NB4 (cell line): ENCODE data around the gene COMMD1.

Source experiments
- DNase-seq: peaks from one replicate; pipeline ENCODE4 v3.0.0; 2010; ENCODE audit warnings: low read depth
- H3K4me3 ChIP-seq: one replicate; pipeline ENCODE4 v1.5.1; 2011; ENCODE audit warnings: mild to moderate bottlenecking, low read depth, low read length, moderate library complexity
- CTCF ChIP-seq: IDR thresholded peaks from one replicate; pipeline ENCODE4 v1.5.1; 2012; ENCODE audit warnings: low read depth, low read length
- MAX ChIP-seq: IDR thresholded peaks from 2 replicates; pipeline ENCODE4 v1.6.1; 2011; ENCODE audit warnings: low read depth, low read length
- MYC ChIP-seq: IDR thresholded peaks from 2 replicates; pipeline ENCODE4 v1.6.1; 2011; ENCODE audit warnings: low read depth, low read length
- POLR2A ChIP-seq: IDR thresholded peaks from 2 replicates; pipeline ENCODE4 v1.6.1; 2011; ENCODE audit warnings: mild to moderate bottlenecking; ENCODE audit not compliant: insufficient read length; ENCODE audit errors: extremely low read depth

COMMD1 gene

GRCh38 chr2:61937098-61937497 lies 31.6 kb downstream of the COMMD1 start:
- no peak overlapping the region for H3K4me3 ChIP-seq
- no peak for DNase-seq
- TF ChIP-seq MYC (no peak), POLR2A (no peak), MAX (no peak), CTCF (no peak)

GRCh38 chr2:61937886-61938285 lies 32.4 kb downstream of the COMMD1 start:
- no peak overlapping the region for H3K4me3 ChIP-seq
- TF ChIP-seq POLR2A, result no peak
- TF ChIP-seq MYC, result no peak
- no peak for TF ChIP-seq MAX
- no peak for DNase-seq

GRCh38 chr2:61938511-61938910 lies 33.0 kb downstream of the COMMD1 start:
- TF ChIP-seq CTCF (no peak), MYC (no peak), MAX (no peak), POLR2A (no peak)
- DNase-seq, result no peak
- no peak overlapping the region for H3K4me3 ChIP-seq

- DNase-seq, result no peak
- TF ChIP-seq MYC (no peak), MAX (no peak), CTCF (no peak), POLR2A (no peak)
- no peak overlapping the region for H3K4me3 ChIP-seq
Observed at GRCh38 chr2:61943251-61943650, 37.8 kb downstream of the COMMD1 start.

- TF ChIP-seq MYC, result no peak
- no peak for TF ChIP-seq MAX
- TF ChIP-seq POLR2A, result no peak
- TF ChIP-seq CTCF, result no peak
- no peak for DNase-seq
- no peak overlapping the region for H3K4me3 ChIP-seq
Observed at GRCh38 chr2:61946666-61947065, 41.2 kb downstream of the COMMD1 start.

GRCh38 chr2:61948661-61949457 lies 43.4 kb downstream of the COMMD1 start:
- no peak for DNase-seq
- TF ChIP-seq MAX (no peak), CTCF (no peak), MYC (no peak), POLR2A (no peak)
- no peak overlapping the region for H3K4me3 ChIP-seq
